GM18861 (cell line): ENCODE results near the gene TRIP13.

ENCODE experiments used
- ATAC-seq: cut with Tn5 transposase; IDR thresholded peaks from one replicate; pipeline ENCODE4 v1.9.1; 2021; ENCODE audit not compliant: unreplicated experiment

TRIP13 gene

DNA sequence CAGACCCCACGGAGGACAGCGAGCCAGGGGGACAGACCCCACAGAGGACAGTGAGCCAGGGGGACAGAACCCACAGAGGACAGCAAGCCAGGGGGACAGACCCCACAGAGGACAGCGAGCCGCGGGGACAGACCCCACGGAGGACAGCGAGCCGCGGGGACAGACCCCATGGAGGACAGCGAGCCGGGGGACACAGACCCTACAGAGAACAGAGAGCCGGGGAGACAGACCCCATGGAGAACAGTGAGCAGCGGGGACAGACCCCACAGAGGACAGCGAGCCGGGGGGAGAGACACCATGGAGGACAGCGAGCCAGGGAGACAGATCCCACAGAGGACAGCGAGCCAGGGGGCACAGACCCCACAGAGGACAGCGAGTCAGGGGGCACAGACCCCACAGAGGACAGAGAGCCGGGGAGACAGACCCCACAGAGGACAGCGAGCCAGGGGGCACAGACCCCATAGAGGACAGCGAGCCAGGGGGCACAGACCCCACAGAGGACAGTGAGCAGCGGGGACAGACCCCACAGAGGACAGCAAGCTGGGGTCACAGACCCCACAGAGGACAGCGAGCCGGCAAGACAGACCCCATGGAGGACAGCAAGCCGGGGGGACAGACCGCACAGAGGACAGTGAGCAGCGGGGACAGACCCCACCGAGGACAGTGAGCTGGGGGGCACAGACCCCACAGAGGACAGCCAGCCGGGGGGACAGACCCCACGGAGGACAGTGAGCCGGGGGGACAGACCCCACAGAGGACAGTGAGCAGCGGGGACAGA lies 37.5 kb upstream of the TRIP13 start:
- no peak for ATAC-seq

GRCh38 chr5:855771-856530 lies 36.7 kb upstream of the TRIP13 start:
- ATAC-seq, result no peak

DNA sequence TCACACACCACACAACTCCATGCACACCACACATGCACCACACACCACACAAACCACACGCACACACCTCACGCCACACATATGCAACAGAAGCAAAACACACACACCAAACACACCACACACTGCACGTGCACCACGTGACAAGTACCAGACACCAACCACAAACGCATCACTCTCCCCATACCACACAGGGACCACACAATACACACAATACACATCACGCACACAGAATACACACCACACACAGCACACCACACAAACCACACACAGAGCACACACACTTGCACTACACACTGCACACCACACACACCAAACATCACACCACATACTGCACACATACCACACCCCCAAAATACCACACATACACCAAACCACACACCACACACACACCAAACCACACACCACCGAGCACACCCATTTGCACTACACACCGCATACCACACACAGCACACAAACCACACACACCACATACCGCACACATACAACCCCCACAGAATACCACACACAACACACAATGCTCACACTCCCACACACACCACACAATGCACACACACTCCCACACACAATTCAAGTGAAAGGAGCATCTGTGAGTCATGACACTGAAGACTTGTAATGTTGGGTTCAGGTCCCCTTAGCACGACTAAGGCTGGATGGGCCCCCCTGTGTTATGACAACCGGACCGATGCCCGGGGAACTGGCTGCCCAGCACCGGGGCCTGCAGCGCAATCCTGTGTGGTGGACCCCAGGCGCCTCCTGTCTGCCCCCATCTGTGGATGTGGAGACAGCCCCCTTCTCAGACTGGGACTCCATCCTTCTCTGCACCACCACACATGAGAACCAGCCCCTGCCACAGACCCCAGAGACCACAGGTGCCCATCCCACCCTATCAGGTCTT lies 35.9 kb upstream of the TRIP13 start:
- no peak for ATAC-seq

DNA sequence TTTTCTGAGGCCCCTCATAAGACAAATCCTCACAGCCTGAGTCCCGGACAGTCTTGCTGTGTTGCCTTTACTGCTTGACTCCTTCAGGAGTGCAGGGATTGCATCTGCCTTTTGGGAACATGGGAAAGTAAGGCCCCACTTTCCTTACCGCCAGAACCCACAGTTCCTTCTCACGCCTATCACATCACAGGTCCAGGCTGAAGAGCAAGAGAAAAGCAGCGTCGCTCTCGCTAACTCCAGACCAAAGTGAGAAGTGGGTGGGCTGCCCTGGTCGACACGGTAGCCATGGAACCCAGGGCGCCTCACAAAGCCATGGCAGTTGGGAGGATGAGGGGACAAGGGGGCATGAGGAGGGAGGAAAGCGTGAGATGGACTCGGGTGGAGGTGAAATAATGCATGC lies 34.0 kb upstream of the TRIP13 start:
- no peak for ATAC-seq

DNA sequence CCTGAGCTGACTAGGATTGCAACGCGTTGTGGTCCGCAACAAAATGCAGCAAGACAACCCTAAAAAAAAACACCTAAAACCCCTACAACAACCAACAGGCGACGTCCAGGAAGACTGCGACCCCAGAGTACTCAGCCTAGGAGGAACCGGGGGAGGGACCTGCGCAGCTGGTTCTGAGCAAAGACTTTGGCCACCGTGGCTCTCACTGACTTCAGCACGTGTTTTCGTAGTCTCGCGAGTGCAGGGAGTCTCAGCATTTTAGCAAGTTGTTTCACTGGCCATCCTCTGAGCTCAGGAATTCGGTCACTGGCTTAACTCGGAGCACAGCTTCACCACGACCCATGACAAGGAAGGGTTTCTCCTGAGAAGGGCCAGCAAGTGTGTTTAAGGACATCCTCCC lies 33.3 kb upstream of the TRIP13 start:
- ATAC-seq, result no peak

GRCh38 chr5:859798-860296 lies 32.8 kb upstream of the TRIP13 start:
- no peak for ATAC-seq

DNA sequence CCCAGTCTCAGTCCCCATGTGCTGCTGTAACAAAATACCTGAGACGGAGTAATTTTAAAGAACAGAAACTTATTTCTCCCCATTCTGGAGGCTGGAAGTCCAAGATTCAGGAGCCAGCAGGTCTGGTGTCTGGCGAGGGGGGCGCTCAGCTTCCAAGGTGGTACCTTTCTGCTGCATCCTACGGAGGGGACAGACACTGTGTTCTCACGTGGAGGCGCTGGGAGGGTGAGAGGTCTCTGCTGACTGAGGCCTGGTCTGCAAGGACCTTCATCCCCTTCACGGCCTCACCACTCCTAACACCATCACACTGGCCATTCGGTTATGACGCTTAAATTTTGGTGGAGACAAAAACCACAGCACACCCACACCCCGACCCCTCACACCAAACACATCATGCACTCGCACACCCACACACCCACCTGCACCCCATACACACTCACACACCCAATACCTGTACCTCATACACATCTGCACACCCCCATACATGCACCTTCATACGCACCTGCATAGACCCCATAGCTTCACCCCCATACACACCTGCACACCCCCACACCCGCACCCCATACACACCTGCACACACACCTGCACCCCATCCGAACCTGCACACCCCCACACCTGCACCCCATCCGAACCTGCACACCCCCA lies 32.1 kb upstream of the TRIP13 start:
- ATAC-seq, result no peak

DNA sequence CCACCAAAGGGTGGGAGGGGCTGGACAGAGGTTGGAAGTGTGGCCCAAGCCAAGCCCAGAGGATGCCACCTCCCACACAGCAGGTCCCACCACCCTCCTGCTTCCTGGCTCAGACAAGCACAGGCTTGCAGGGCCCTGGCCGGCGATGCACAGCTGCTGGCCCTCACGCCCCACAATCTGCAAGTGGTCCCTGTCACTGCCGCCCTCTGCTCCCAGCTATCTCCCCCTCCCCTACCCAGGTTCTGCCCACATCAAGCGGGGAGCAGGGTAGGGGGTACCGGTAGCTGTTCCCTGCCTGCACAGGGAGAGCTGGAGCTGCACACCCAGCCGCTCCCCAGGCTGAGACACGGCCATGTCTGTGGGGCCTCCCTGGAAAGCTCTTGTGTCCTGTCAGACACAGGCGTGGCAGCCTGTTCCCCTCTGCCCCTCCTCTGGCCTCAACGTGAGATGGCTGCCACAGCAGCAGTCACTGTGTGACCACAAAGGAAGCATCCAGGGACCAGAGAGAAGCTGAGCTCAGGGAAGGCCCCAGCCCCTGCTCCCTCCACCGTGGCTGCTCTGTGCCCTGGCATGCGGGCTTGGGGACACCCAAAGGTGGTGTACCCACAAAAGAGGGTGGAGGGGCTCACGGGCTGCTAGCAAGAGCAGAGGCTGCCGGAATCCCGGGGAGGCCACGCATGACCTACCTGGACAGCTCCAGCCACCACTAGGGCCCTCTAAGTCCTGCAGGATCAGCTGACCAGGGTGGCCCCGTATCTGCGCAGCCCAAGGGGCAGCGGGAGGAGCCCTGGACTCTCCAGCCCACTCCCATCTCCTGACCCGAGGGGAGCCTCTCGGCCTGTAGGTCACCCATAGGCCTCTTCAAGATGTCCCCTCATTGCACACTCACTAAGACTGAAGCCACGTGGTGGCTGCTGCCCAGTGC lies 31.0 kb upstream of the TRIP13 start:
- ATAC-seq, result no peak

- ATAC-seq, result no peak
Measured at GRCh38 chr5:862367-863243, 30.1 kb upstream of the TRIP13 start.

DNA sequence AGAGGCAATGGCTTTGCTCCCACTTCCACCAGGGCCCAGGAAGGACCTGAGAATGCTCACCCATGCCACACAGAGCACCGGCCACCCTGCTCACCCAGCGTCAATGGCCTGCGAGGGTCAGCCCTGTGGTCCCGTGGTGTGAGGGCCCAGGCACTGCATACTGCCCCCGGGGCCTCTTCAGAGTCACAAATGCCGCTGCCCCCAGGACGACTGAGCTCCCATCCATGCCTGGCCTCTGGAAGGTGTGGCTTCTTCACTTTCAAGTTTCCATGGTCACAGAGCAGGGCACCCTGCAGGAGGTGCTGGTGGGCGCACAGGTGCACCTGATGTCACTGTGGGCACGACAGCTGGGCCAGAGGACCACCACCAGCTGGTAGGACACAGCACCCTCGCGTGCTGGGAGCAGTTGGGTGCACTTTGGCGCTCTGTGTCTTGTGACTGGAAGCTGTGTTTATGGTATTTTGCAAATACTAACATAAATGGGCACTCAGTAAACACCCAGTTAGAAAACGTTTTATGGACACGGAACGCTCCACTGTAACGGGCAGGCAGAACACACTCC lies 29.4 kb upstream of the TRIP13 start:
- ATAC-seq, result no peak

GRCh38 chr5:864492-865167 lies 28.1 kb upstream of the TRIP13 start:
- ATAC-seq, result no peak

DNA sequence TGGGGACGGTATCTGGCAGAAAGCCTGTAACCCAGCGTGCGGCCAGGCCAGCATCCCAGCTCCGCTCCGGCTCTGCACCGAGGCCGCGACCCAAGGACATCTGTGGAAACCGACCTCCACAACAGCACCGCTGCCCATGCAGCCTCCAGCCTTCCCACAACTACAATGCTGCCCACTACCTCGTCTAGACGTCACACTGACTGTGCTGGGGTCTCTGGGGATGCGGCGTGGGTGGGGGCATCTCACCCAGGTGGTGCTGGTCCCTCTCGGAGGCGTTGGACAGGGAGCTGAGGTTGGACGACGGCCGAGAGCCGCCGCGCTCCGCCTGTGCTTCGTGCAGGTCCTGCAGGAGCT lies 27.5 kb upstream of the TRIP13 start:
- ATAC-seq, result no peak

- ATAC-seq, result no peak
Measured at GRCh38 chr5:865771-866170, 26.9 kb upstream of the TRIP13 start.

- no peak for ATAC-seq
Measured at GRCh38 chr5:867300-867870, 25.3 kb upstream of the TRIP13 start.

DNA sequence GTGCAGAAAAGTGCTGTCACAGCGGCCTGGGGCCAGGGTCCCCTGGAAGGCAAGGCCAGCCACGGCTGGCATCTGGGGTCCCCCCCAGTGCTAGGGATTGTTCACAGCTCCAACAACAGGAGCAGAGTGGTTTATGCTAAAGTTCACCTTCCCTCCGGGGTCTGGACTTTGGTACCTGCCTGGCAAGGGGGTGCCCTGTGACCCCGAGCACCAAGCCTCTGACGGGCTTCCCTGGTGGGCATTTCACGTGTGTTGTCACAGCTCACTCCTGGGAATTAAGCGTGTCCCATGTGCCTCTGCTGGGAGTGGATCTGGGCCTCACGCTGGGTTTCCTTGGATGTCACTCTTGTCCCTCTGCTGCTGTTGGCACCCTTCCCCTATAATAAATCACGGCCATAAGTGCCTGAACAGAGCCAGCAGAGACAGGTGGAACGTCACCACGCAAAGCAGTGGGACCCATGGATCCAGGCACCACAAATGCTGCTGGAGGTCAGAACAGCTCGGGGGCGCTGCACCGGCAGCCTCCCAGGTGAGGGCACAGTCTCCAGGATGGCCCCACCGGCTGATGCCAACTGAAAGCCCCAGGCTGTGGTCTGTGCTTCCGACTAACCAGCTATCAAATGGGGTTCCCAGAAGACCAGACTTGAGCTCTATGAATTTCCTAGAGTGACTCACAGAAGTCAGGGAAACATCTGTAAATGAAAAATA lies 24.1 kb upstream of the TRIP13 start:
- ATAC-seq, result no peak

- ATAC-seq, result no peak
Measured at GRCh38 chr5:870956-871355, 21.7 kb upstream of the TRIP13 start.
